GM23248 (cell line): ENCODE data around the gene NCBP3. TPM values are rescaled to one million over a fixed set of nuclear protein-coding genes. Genes with fewer than 3 reads are reported as not detected.

Experiments used
- DNase-seq: peaks from one replicate; pipeline ENCODE4 v3.0.0-alpha.2; 2015
- H2AFZ ChIP-seq: fragments of 200-600 bp; sonication (generic); 2 replicates; pipeline ENCODE4 v1.6.1; 2016; ENCODE audit warnings: antibody characterized with exemption
- H3F3A ChIP-seq: fragments of 200-600 bp; sonication (generic); 2 replicates; pipeline ENCODE4 v1.6.1; 2016; ENCODE audit warnings: mild to moderate bottlenecking, antibody characterized with exemption, mixed run types; ENCODE audit not compliant: insufficient read depth
- H3K27ac ChIP-seq: fragments of 200-600 bp; sonication (generic); 2 replicates; pipeline ENCODE4 v1.5.1; 2016; ENCODE audit warnings: mild to moderate bottlenecking
- H3K27me3 ChIP-seq: fragments of 200-600 bp; sonication (generic); replicated peaks from 2 replicates; pipeline ENCODE4 v1.6.1; 2016; ENCODE audit warnings: mild to moderate bottlenecking; ENCODE audit not compliant: insufficient read depth
- H3K36me3 ChIP-seq: fragments of 200-600 bp; sonication (generic); 2 replicates; pipeline ENCODE4 v1.6.1; 2016; ENCODE audit warnings: low read depth, mild to moderate bottlenecking
- H3K4me1 ChIP-seq: fragments of 200-600 bp; sonication (generic); 2 replicates; pipeline ENCODE4 v1.6.1; 2016; ENCODE audit warnings: mild to moderate bottlenecking; ENCODE audit not compliant: insufficient read depth
- H3K4me2 ChIP-seq: fragments of 200-600 bp; sonication (generic); one replicate; pipeline ENCODE4 v1.6.1; 2016; ENCODE audit warnings: mild to moderate bottlenecking; ENCODE audit not compliant: unreplicated experiment
- H3K4me3 ChIP-seq: fragments of 200-600 bp; sonication (generic); 2 replicates; pipeline ENCODE4 v1.5.1; 2016; ENCODE audit warnings: mild to moderate bottlenecking
- H3K79me2 ChIP-seq: fragments of 200-600 bp; sonication (generic); 2 replicates; pipeline ENCODE4 v1.6.1; 2016; ENCODE audit warnings: mild to moderate bottlenecking; ENCODE audit not compliant: insufficient read depth
- H3K9ac ChIP-seq: fragments of 200-600 bp; sonication (generic); 2 replicates; pipeline ENCODE4 v1.6.1; 2016; ENCODE audit warnings: mild to moderate bottlenecking
- H3K9me2 ChIP-seq: fragments of 200-600 bp; sonication (generic); 2 replicates; pipeline ENCODE4 v1.6.1; 2016; ENCODE audit warnings: mixed run types, mild to moderate bottlenecking, moderate library complexity; ENCODE audit not compliant: insufficient read depth
- H3K9me3 ChIP-seq: fragments of 200-600 bp; sonication (generic); one replicate; pipeline ENCODE4 v1.6.1; 2017; ENCODE audit warnings: low read depth
- H4K20me1 ChIP-seq: fragments of 200-600 bp; sonication (generic); 2 replicates; pipeline ENCODE4 v1.6.0; 2016; ENCODE audit not compliant: insufficient read depth
- EZH2 ChIP-seq: fragments of 200-600 bp; sonication (generic); IDR thresholded peaks from 2 replicates; pipeline ENCODE4 v1.6.1; 2018; ENCODE audit warnings: antibody characterized with exemption, mild to moderate bottlenecking; ENCODE audit not compliant: insufficient read depth, poor library complexity, severe bottlenecking
- EZH2phosphoT487 ChIP-seq: fragments of 200-600 bp; sonication (generic); IDR thresholded peaks from 2 replicates; pipeline ENCODE4 v1.6.1; 2018; ENCODE audit warnings: antibody characterized with exemption, moderate library complexity, mild to moderate bottlenecking, low read depth; ENCODE audit not compliant: insufficient read depth
- WGBS, 2 experiments: methylation state at CpG; one replicate each; pipeline ENCODE4 v1.1.6; 2015 to 2017; ENCODE audit warnings: low lambda C conversion rate in 2 of 2, low coverage in 1 of 2; ENCODE audit errors: missing lambda C conversion rate in 2 of 2; 5-methylcytosine and 5-hydroxymethylcytosine counted together
- in situ Hi-C: fragments of 300-500 bp; cut with MboI; formaldehyde crosslinking; loops from 2 replicates; pipeline ENCODE4 v1.15.0; 2020
- polyA plus RNA-seq: library from polyadenylated mRNA; unstranded; fragments of >200 nt; fragmentation: Nextera tagmentation; extraction: Ambion mirVana; gene quantifications from 2 replicates; pipeline ENCODE4 v1.2.1, GENCODE V29; 2016
- total RNA-seq: library from RNA; depleted of rRNA; stranded (reverse); fragments of >200 nt; shearing (Covaris generic); gene quantifications from 2 replicates; pipeline ENCODE4 v1.2.3, GENCODE V29; 2014

NCBP3 gene
- total and polyA plus RNA-seq, 2 experiments from 2014 or later: 16.6 to 20.1 TPM

GRCh38 chr17:3828852-3829232 is 17.2 kb downstream of the NCBP3 start:
- no peak overlapping the region for H3K27ac ChIP-seq

DNA sequence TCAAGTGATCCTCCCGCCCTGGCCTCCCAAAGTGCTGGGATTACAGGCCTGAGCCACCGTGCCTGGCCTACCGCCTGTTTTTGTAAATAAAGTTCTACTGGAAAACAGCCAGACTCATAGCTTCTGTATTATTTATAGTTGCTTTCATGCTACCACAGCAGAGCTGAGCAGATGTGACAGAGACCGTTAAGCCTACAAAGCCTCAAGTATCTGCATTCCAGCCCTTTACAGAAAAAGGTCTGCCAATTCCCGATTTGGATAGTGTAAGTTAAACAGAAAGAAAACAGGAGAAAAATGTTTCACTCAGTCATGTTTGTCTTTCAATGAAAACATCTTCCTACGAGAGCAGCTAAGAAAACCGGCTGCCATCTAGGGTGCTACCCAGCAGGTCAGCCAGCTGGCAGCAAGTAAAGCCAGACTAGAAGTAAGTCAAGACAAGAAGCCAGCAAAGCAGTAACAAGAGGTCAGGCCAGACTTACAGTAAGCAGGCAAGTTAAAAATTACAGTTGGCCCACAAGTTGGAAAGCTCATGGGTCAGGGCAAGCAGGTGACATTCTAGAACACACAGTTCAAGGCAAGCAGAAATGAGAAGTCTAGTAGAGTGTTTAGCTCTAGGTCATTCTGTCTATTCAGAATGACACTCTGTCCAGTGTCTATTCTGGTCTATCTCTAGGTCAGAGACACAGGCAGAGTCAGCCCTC is 17.7 kb downstream of the NCBP3 start:
- H3F3A ChIP-seq: peaks cover 4% of the 10 kb centered on the region; the same call in 1 of the 2 replicates
- no peaks in the 10 kb centered on the region for H3K27me3 ChIP-seq
- H3K4me1 ChIP-seq: no peaks in the 10 kb centered on the region
- 47 to 48% methylated on average over 7 of the region's 7 CpGs for WGBS, 2 experiments
- no peak overlapping the region for H3K4me3 ChIP-seq
- H4K20me1 ChIP-seq: no peaks in the 10 kb centered on the region
- no peak overlapping the region for H2AFZ ChIP-seq
- no peak overlapping the region for H3K27ac ChIP-seq
- H3K79me2 ChIP-seq: peaks cover 27% of the 10 kb centered on the region; the same call in 1 of the 2 replicates
- no peak for DNase-seq
- TF ChIP-seq EZH2 (no peak), EZH2phosphoT487 (no peak)
- in situ Hi-C loops: no loop called here
- H3K36me3 ChIP-seq: peaks cover 48% of the 10 kb centered on the region
- no peaks in the 10 kb centered on the region for H3K9me2 ChIP-seq
- no peak overlapping the region for H3K4me2 ChIP-seq
- 0 out of 2 replicates have a peak overlapping the region, but pooled peaks have one; percentile 3 for H3K9ac ChIP-seq
- no peaks in the 10 kb centered on the region for H3K9me3 ChIP-seq

More at GRCh38 chr17:3828852-3829232, 17.2 kb downstream of the NCBP3 start:
- Histone ChIP-seq H3K4me1 (no peaks in the 10 kb centered on the region), H3K9me3 (no peaks in the 10 kb centered on the region), H3K27me3 (no peaks in the 10 kb centered on the region), H2AFZ (no peak overlapping the region), H3K79me2 (peaks cover 33% of the 10 kb centered on the region; the same call in 1 of the 2 replicates), H4K20me1 (no peaks in the 10 kb centered on the region), H3K4me2 (no peak overlapping the region), H3K4me3 (no peak overlapping the region), H3F3A (peaks cover 4% of the 10 kb centered on the region; the same call in 1 of the 2 replicates), H3K9me2 (no peaks in the 10 kb centered on the region), H3K36me3 (peaks cover 48% of the 10 kb centered on the region), H3K9ac (no peak overlapping the region)
- no peak for DNase-seq
- TF ChIP-seq EZH2phosphoT487: no peak
- TF ChIP-seq EZH2: no peak
- in situ Hi-C loops: no loop called here
- 80 to 84% methylated on average over 7 of the region's 7 CpGs for WGBS, 2 experiments

DNA sequence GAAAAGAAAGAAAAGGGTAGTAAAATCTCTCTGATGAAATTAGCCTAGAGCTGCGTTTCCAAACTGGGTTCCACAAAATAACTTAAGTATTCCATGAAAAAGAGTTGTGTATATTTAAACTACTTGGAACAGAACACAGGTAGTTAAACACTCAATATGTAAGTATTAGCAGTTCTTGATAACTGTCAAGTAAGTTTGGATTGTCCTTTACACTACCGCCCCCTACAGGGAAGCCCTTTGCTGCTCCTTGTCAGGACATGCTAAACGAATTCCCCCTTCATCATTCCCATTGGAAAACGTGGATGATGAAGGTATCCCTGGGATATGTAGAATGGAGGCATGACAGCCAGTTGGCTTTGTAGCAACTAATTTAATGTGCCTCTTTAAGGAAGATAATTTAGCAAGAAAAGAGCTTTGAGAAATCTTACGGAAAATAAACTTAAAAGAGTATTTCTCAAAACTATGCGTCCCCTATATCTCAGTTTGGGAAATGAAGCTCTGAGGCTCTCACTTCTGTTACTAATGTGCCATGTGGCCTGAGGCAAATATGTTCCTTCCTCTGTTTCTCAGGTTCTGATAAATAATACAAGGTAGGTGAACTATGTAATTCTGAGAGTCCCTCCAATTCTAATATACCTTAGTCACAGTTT is 18.8 kb downstream of the NCBP3 start:
- Histone ChIP-seq H4K20me1 (no peaks in the 10 kb centered on the region), H3K4me2 (no peak overlapping the region), H3K9me2 (no peaks in the 10 kb centered on the region), H3K4me1 (no peaks in the 10 kb centered on the region), H2AFZ (no peak overlapping the region), H3K36me3 (peaks cover 53% of the 10 kb centered on the region), H3K27me3 (no peaks in the 10 kb centered on the region), H3K4me3 (no peak overlapping the region), H3K9ac (no peak overlapping the region), H3K27ac (no peak overlapping the region), H3K9me3 (no peaks in the 10 kb centered on the region), H3F3A (peaks cover 4% of the 10 kb centered on the region; the same call in 1 of the 2 replicates), H3K79me2 (peaks cover 21% of the 10 kb centered on the region; the same call in 1 of the 2 replicates)
- in situ Hi-C loops: no loop called here
- peak; percentile 65 for DNase-seq
- TF ChIP-seq EZH2phosphoT487: no peak
- no peak for TF ChIP-seq EZH2
- 51 to 56% methylated on average over 6 of the region's 6 CpGs for WGBS, 2 experiments

DNA sequence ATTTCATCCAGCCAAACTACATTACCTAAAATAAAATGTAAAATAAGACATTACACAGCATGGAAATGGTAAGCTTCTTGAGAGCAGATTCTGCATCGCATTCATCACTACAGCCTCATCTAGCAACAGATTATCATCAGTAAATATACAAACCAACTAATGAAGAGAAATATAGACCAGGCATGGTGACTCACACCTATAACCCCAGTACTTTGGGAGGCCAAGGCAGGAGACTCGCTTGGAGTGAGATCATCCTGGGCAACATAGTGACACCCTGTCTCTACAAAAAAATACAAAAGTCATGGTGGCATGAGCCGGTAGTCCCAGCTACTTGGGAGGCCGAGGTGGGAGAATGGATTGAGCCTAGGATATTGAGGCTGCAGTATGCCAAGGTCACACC is 19.9 kb downstream of the NCBP3 start:
- in situ Hi-C loops: no loop called here

More for the DNA sequence above, 19.9 kb downstream of the NCBP3 start:
- Histone ChIP-seq H3K4me3 (no peak overlapping the region), H4K20me1 (no peaks in the 10 kb centered on the region), H3K9ac (peak overlapping the region; percentile 29; the same call in 1 of the 2 replicates), H3K9me3 (no peaks in the 10 kb centered on the region), H3F3A (peaks cover 4% of the 10 kb centered on the region; the same call in 1 of the 2 replicates), H3K27ac (peak overlapping the region; percentile 34; the same call in 1 of the 2 replicates), H3K36me3 (peaks cover 64% of the 10 kb centered on the region), H3K9me2 (no peaks in the 10 kb centered on the region), H3K79me2 (peaks cover 14% of the 10 kb centered on the region; the same call in 1 of the 2 replicates), H3K4me2 (no peak overlapping the region), H2AFZ (no peak overlapping the region), H3K4me1 (no peaks in the 10 kb centered on the region), H3K27me3 (no peaks in the 10 kb centered on the region)
- 69 to 87% methylated on average over 4 of the region's 4 CpGs for WGBS, 2 experiments
- DNase-seq: peak; percentile 59
- no peak for TF ChIP-seq EZH2
- no peak for TF ChIP-seq EZH2phosphoT487
